Measurements from ENCODE around the gene GALNT14.
"Not testable (repeated sequence)": the region's sequence is repeated elsewhere in the genome, so short reads cannot be mapped to it uniquely, and the experiment has no call there.

The GALNT14 gene, protein sequence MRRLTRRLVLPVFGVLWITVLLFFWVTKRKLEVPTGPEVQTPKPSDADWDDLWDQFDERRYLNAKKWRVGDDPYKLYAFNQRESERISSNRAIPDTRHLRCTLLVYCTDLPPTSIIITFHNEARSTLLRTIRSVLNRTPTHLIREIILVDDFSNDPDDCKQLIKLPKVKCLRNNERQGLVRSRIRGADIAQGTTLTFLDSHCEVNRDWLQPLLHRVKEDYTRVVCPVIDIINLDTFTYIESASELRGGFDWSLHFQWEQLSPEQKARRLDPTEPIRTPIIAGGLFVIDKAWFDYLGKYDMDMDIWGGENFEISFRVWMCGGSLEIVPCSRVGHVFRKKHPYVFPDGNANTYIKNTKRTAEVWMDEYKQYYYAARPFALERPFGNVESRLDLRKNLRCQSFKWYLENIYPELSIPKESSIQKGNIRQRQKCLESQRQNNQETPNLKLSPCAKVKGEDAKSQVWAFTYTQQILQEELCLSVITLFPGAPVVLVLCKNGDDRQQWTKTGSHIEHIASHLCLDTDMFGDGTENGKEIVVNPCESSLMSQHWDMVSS

GRCh38 chr2:31138037-31138962 is at the start of gene GALNT14:
Gene GALNT14, minus strand, starts transcription at chr2:31138440. Its CDS starts 354 bp downstream, at chr2:31138086.
- DNase-seq = no peak

GRCh38 chr2:31187166-31187565 is 48.9 kb upstream of the GALNT14 start:
- no peak for DNase-seq

- not testable (repeated sequence) for DNase-seq
These were observed 45.7 kb upstream of the GALNT14 start for GRCh38 chr2:31183973-31184372.

DNA sequence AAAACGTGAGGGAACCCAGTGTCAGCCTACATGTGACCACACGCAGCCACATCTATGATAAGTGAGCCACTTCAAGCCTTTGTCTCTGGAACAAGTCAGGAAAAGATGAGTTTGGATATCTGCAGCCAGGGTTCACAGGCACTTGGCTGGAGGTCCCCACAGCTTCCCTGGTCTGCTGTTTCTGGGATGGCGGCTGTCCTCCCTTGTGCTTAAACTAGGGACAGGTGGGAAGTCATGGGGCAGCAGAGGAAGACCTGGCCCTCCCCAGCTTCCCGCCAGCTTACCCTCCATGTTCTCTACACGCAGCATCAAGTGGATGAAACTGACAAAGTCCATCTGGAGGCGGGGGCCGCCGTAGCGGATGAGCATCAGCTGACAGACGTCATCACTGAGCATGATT is 38.5 kb upstream of the GALNT14 start:
- no peak for DNase-seq

GRCh38 chr2:31171142-31171541 is 32.9 kb upstream of the GALNT14 start:
- no peak for DNase-seq

DNA sequence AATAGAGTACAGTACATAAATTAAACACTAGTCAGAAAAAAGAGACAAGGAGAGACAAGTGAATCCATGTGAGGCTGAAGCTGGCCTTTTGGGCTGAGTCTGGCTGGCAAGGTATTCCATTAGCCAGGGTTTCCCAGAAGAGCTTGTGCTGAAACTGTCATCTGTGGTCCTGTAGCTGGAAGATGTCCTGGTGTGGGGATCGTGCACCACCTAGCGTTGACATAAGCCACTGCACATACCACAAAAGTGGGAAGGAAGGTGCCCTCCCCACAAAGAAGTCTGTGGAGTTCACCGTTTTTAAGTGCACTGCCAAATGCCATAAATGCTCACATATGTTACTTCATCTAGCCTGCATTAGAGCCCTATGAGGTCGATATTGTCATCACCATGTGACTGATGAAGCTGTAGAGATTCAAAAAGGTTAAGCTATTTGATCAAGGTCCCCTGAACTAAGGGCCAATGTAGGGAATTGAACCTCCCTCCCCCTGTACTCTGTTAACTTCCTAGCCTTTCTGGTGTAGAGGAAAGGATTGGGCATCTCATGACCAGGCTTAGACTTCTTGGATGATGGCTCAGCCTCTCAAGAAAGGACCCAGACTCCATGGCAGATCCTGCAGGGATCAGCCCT is 31.9 kb upstream of the GALNT14 start:
- DNase-seq = peak; percentile 18

DNA sequence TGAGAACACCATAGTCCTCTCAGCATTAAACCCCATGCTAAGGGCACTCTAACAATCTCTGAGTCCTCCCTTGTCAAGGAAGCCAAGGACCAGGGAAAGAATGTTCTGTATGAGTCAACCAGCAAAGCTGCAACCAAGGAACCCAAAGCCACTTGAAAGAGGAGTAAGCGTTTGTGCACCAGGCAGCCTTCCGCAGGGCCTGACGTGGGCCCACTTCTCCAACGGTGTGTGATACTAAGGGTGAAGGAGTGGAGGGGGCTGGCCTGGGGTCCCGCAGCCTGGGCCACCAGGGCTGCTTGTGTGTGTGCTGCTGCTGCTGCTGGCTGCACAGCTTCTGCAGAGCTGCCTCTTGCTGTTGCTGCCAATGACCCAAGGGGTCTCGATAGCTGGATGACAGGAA is 30.1 kb upstream of the GALNT14 start:
- DNase-seq = no peak

DNA sequence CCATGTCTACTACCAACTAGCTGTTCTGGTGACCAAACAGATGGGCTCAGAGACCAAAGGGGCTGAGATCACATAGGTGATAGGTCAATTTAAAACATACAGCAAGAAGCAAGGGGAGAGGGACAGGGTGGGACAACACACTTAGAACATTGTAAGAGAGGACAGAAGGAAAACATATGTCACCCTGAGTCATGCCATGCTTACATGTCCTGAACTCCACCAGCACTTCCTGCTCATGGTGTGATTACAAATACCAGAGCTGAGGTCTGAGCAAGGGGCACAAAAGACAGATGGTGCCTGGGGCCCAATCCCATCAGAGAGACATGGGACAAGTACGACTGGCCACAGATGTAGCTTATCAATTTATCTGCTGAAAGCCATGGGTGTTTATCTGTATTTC is 28.7 kb upstream of the GALNT14 start:
- DNase-seq = no peak

DNA sequence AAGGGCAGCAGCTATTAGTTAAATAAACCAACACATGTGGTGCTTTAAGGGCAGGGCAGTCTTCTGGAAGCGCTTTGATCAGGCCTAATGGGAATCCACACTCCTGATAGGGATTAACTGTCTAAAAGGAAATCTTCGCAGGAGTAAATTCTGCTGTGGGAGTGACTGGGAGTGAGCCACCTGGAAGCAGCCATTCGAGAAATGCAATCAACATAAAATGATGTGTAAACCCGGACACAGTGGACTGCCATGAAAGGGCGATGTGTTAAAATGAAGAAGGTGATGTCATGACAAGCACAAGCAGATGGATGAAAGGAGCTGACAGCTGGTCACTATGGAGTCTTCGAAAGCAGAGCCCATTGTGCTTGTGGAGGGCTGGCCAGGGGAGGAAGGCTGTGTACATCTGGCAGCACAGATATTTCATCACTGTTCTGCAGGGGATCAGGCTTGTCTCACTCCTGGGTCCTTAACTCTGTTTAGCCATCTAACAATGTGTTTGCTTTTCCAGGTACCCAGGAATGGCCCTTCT is 24.8 kb upstream of the GALNT14 start:
- DNase-seq = no peak

GRCh38 chr2:31161637-31162036 is 23.4 kb upstream of the GALNT14 start:
- no peak for DNase-seq

DNA sequence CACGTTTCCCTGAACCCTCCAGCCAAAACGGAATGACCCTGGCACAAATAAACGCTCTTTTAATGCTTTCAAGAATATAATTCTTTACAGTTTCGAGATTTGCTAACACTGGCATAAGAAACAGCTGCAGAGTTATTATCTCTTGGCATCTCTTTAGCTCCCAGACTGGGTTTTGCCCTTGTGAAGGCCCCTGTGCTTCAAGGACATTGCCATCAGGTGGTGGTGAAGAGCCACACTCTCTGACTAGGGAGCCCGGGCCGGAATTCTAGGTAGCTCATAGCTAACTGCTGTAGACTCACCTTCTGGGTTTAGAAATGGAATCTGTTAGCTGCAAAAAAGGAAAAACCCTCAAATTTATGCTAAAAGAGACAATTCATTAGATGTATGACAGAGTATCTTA is 13.3 kb upstream of the GALNT14 start:
- DNase-seq = no peak

- no peak for DNase-seq
These were observed 12.0 kb upstream of the GALNT14 start for GRCh38 chr2:31150120-31150670.

- no peak for DNase-seq
These were observed 10.3 kb upstream of the GALNT14 start for GRCh38 chr2:31148514-31148913.

DNA sequence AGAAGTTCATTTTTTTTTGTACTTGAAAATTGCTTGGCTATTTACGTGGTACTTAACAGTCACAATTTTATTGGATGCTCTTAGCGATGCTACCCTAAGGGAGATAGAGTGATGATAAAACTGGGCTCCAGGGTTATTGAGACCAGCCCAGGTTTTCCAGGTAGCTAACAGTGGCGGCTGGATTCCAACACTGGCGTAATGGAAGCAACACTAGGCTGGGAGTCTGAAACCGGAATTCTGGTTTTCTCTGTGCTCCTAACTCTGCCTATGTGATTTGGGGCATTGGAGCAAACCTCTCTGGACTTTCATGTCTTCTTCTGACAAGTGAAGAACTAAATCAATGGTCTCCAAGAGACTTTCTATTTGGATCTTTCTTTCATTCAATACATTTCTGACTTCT is 9.4 kb upstream of the GALNT14 start:
- no peak for DNase-seq

- no peak for DNase-seq
These were observed 3.9 kb upstream of the GALNT14 start for GRCh38 chr2:31142110-31142509.

- DNase-seq = no peak
These were observed 3.3 kb upstream of the GALNT14 start for GRCh38 chr2:31141443-31142085.

GRCh38 chr2:31140151-31140550 is 1.9 kb upstream of the GALNT14 start:
- no peak for DNase-seq

DNA sequence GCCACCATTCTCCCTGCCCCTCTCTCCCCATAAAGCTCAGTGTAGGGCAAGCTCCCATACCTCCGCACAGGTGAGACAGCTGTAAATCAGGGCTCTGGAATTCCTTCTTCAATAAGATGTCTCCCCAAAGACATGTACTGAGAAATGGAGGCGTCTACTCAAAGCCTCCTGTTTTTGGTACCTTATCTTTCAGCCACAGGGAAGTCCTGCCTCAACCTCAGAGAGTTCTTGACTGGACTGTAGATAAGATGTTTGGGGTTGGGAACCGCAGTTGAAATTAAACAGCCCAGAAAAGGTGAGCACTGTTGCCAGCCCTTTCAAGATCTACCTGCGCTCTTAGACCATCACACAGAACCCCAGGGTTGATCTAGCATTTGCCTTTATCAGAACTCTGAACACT is 1.4 kb upstream of the GALNT14 start:
- no peak for DNase-seq

- no peak for DNase-seq
These were observed 816 bp downstream of the GALNT14 start for GRCh38 chr2:31137211-31138036.

DNA sequence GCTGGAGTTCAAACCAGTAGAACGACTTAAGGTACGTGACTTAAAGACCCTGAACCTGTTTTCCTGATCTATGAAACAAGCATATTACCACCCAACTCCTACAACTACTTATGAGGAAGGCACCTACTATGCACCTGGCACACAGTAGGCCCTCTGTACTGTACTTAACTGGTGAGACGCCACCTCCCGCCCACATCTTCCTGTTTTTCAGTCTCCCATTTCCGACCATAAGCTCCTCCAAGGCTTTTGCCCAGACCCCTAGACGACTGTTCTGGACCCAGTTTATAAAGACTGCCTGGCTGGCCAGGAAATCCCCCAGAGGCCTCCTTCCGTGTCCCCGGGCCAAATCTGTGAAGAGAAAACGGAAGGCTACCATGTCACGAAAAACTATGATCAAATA is 1.5 kb downstream of the GALNT14 start:
- DNase-seq = no peak

DNA sequence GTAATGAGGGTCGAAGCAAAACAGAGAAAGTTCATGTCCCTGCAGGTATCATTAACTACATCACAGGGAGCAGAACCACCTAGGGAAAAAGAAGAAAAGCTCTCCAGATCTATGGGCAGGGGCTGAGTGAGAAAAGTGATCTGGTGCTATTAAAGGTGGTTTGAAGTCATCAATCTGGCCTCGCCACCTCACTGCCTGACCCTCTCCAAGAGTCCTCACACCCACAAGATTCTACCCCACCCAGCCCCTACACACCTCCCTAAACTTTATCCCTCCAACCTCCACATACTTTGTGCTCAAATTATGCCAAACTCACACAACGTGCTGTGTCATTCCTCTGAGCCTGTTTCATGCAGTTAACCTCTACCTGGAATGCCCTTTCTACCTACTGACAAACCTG is 2.2 kb downstream of the GALNT14 start:
- DNase-seq = no peak
